Thyroid gland (tissue), 4 donors: ENCODE results near the gene DNAL4. TPM values are rescaled to one million over a fixed set of nuclear protein-coding genes. Genes with fewer than 3 reads are reported as not detected.
A peak's percentile ranks its signal among the peaks of the same experiment; 100 is the strongest.
"Not testable (repeated sequence)": the region's sequence is repeated elsewhere in the genome, so short reads cannot be mapped to it uniquely, and the experiment has no call there.

ENCODE experiments used
- DNase-seq, 2 donors: peaks; one replicate each; pipeline ENCODE4 v3.0.0-alpha.2; 2019
- H3K27ac ChIP-seq, 3 donors: fragments of 200-600 bp; sonication (generic); 1 replicate in 2 of 3; 2 replicates in 1 of 3; pipeline ENCODE4 v1.5.1; 2016 to 2019; ENCODE audit warnings: mild to moderate bottlenecking in 1 of 3, moderate library complexity in 1 of 3
- H3K27me3 ChIP-seq: fragments of 200-600 bp; sonication (generic); one replicate; pipeline ENCODE4 v1.5.1; 2019
- H3K36me3 ChIP-seq, 2 donors: fragments of 200-600 bp; sonication (generic); one replicate each; pipeline ENCODE4 v1.5.1; 2016 to 2019
- H3K4me1 ChIP-seq, 2 donors: fragments of 200-600 bp; sonication (generic); one replicate each; pipeline ENCODE4 v1.5.1; 2017 to 2019
- H3K4me3 ChIP-seq, 3 donors: fragments of 200-600 bp; sonication (generic); replicated peaks in 1 of 3; 1 replicate in 2 of 3; 2 replicates in 1 of 3; pipeline ENCODE4 v1.5.1; 2016; ENCODE audit warnings: mild to moderate bottlenecking in 1 of 3
- H3K9me3 ChIP-seq: fragments of 200-600 bp; sonication (generic); one replicate; pipeline ENCODE4 v1.5.1; 2017
- POLR2A ChIP-seq, 2 donors: fragments of 450-650 bp; IDR thresholded peaks; one replicate each; pipeline ENCODE4 v1.6.1; 2017; ENCODE audit warnings: antibody characterized with exemption in 2 of 2, mild to moderate bottlenecking in 2 of 2, moderate library complexity in 1 of 2
- whole genome bisulfite sequencing, 2 donors: methylation state at CpG; one replicate each; pipeline ENCODE4 v1.1.5; 2017; 5-methylcytosine and 5-hydroxymethylcytosine counted together
- intact Hi-C: fragments of 100-400 bp; cut with DNase I; formaldehyde crosslinking; loops from one replicate; pipeline ENCODE4 v1.15.1; 2023
- total RNA-seq, 4 donors: library from RNA; depleted of rRNA; stranded (reverse); fragments of >200 nt; gene quantifications; one replicate each; pipeline ENCODE4 v1.2.3, GENCODE V29; 2016
- TF ChIP-seq, protein P1 (sequence below), 6 experiments: fragments of 200-600 bp in 3 of 6; fragments of 450-650 bp in 3 of 6; sonication (generic) in 3 of 6; IDR thresholded peaks; one replicate each; pipeline ENCODE4 v1.5.1; 2016 to 2019; ENCODE audit warnings: antibody characterized with exemption in 6 of 6, mild to moderate bottlenecking in 2 of 6, inconsistent platforms in 1 of 6, moderate library complexity in 1 of 6

The DNAL4 gene
- total RNA-seq, 4 donors from 2014 or later: 30.9 to 50.0 (median 37.9) TPM

DNA sequence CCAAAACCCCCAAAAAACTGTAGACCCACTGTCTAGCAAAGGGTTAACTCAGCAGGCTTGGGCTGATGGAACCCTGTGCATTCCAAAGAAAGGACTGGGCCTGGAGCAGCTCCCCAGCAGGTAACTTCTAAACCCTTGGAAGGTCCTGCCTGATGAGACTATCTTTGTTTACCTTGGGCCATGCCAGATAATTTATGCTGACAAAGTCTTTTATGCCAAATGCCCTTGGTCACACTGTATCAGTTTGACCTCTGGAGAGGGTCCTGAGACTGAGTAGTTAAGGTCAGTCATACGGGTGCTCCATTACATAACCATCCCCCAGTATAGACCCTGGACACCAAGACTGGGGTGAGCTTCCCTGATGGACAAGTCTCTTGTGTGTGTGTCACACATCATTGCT is 21.9 kb upstream of the DNAL4 start:
- Histone ChIP-seq H3K27me3 (no peaks in the 10 kb centered on the region), H3K4me1 (no peaks in the 10 kb centered on the region), H3K27ac (no peak overlapping the region), H3K9me3 (no peaks in the 10 kb centered on the region), H3K36me3 (no peaks in the 10 kb centered on the region), H3K4me3 (no peak overlapping the region)
- 42 to 50% methylated on average over 1 of the region's 1 CpG for WGBS, 2 donors
- TF ChIP-seq POLR2A (IDR thresholded peaks at IDR 0.05): no peak
- TF ChIP-seq, protein P1, sequence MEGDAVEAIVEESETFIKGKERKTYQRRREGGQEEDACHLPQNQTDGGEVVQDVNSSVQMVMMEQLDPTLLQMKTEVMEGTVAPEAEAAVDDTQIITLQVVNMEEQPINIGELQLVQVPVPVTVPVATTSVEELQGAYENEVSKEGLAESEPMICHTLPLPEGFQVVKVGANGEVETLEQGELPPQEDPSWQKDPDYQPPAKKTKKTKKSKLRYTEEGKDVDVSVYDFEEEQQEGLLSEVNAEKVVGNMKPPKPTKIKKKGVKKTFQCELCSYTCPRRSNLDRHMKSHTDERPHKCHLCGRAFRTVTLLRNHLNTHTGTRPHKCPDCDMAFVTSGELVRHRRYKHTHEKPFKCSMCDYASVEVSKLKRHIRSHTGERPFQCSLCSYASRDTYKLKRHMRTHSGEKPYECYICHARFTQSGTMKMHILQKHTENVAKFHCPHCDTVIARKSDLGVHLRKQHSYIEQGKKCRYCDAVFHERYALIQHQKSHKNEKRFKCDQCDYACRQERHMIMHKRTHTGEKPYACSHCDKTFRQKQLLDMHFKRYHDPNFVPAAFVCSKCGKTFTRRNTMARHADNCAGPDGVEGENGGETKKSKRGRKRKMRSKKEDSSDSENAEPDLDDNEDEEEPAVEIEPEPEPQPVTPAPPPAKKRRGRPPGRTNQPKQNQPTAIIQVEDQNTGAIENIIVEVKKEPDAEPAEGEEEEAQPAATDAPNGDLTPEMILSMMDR (IDR thresholded peaks at IDR 0.05): no peak
- no peak for DNase-seq
- intact Hi-C loops: no loop called here

- Histone ChIP-seq H3K27ac (no peak overlapping the region), H3K9me3 (no peaks in the 10 kb centered on the region), H3K27me3 (no peaks in the 10 kb centered on the region), H3K4me3 (no peak overlapping the region), H3K36me3 (no peaks in the 10 kb centered on the region), H3K4me1 (no peaks in the 10 kb centered on the region)
- no peak for DNase-seq
- TF ChIP-seq, protein P1 (IDR thresholded peaks at IDR 0.05): no peak
- no peak for TF ChIP-seq POLR2A (IDR thresholded peaks at IDR 0.05)
- intact Hi-C loops: no loop called here
- WGBS, 2 donors: 90% methylated on average over 2 of the region's 2 CpGs
Observed at GRCh38 chr22:38811241-38811640, 17.3 kb upstream of the DNAL4 start.

- H3K9me3 ChIP-seq, H3K4me1 ChIP-seq, H3K36me3 ChIP-seq, DNase-seq, H3K27ac ChIP-seq, intact Hi-C loops, H3K27me3 ChIP-seq, H3K4me3 ChIP-seq: not testable (repeated sequence)
- 80 to 83% methylated on average over 8 of the region's 8 CpGs for WGBS, 2 donors
Observed at GRCh38 chr22:38805041-38805593, 11.2 kb upstream of the DNAL4 start.

- no peaks in the 10 kb centered on the region for H3K9me3 ChIP-seq
- H3K27ac ChIP-seq: peak overlapping the region in 1 of 3 donors; percentile 36
- 19 to 34% methylated on average over 10 of the region's 10 CpGs for WGBS, 2 donors
- no peaks in the 10 kb centered on the region for H3K27me3 ChIP-seq
- no peak for TF ChIP-seq POLR2A (IDR thresholded peaks at IDR 0.05)
- TF ChIP-seq, protein P1 (IDR thresholded peaks at IDR 0.05): no peak
- intact Hi-C loops: no loop called here
- H3K36me3 ChIP-seq: no peaks in the 10 kb centered on the region
- peak; percentile 67 to 70 for DNase-seq
- H3K4me1 ChIP-seq: no peaks in the 10 kb centered on the region
- no peak overlapping the region for H3K4me3 ChIP-seq
Observed at GRCh38 chr22:38802671-38803121, 8.8 kb upstream of the DNAL4 start.

- no peaks in the 10 kb centered on the region for H3K36me3 ChIP-seq
- TF ChIP-seq, protein P1 (IDR thresholded peaks at IDR 0.05): no peak
- no peak for TF ChIP-seq POLR2A (IDR thresholded peaks at IDR 0.05)
- no peak for DNase-seq
- H3K27me3 ChIP-seq: no peaks in the 10 kb centered on the region
- 41 to 60% methylated on average over 6 of the region's 6 CpGs for WGBS, 2 donors
- no peak overlapping the region for H3K27ac ChIP-seq
- no peaks in the 10 kb centered on the region for H3K4me1 ChIP-seq
- H3K9me3 ChIP-seq: no peaks in the 10 kb centered on the region
- H3K4me3 ChIP-seq: no peak overlapping the region
- intact Hi-C loops: no loop called here
Observed at GRCh38 chr22:38799265-38800002, 5.5 kb upstream of the DNAL4 start.
